Cortex of kidney (tissue), 1 donor: ENCODE measurements around the gene EPB41.
"Not testable (repeated sequence)": the region's sequence is repeated elsewhere in the genome, so short reads cannot be mapped to it uniquely, and the experiment has no call there.

Experiments
- DNase-seq: peaks from one replicate; lab custom pipeline; 2025; lab: John Stamatoyannopoulos, UW

The EPB41 gene

GRCh38 chr1:29112705-29113412 is 198.5 kb downstream of the EPB41 start:
- no peak for DNase-seq

GRCh38 chr1:29113413-29114117 is 199.2 kb downstream of the EPB41 start:
- no peak for DNase-seq

- DNase-seq, result no peak
These were observed 200.3 kb downstream of the EPB41 start for GRCh38 chr1:29114654-29115053.

- DNase-seq, result no peak
These were observed 203.0 kb downstream of the EPB41 start for GRCh38 chr1:29117381-29117780.

- no peak for DNase-seq
These were observed 205.0 kb downstream of the EPB41 start for GRCh38 chr1:29119121-29119929.

GRCh38 chr1:29120367-29120766 is 206.0 kb downstream of the EPB41 start:
- no peak for DNase-seq

- DNase-seq, result no peak
These were observed 206.6 kb downstream of the EPB41 start for GRCh38 chr1:29120947-29121485.

GRCh38 chr1:29121516-29121935 is 207.2 kb downstream of the EPB41 start:
- DNase-seq, result no peak

GRCh38 chr1:29121936-29122681 is 207.7 kb downstream of the EPB41 start:
- no peak for DNase-seq

GRCh38 chr1:29122682-29123052 is 208.3 kb downstream of the EPB41 start:
- no peak for DNase-seq

- DNase-seq, result no peak
These were observed 208.9 kb downstream of the EPB41 start for GRCh38 chr1:29123053-29123886.

GRCh38 chr1:29123887-29124365 is 209.6 kb downstream of the EPB41 start, which contains the start of gene TMEM200B:
TSS of gene TMEM200B (minus strand) at chr1:29123903. CDS start at chr1:29121828, 2,075 bp downstream.
- DNase-seq, result no peak

GRCh38 chr1:29124366-29125236 is 210.2 kb downstream of the EPB41 start:
- no peak for DNase-seq

GRCh38 chr1:29125237-29125641 is 210.9 kb downstream of the EPB41 start:
- no peak for DNase-seq

- no peak for DNase-seq
These were observed 211.4 kb downstream of the EPB41 start for GRCh38 chr1:29125788-29126187.

GRCh38 chr1:29126198-29126597 is 211.8 kb downstream of the EPB41 start:
- DNase-seq, result no peak

- no peak for DNase-seq
These were observed 214.4 kb downstream of the EPB41 start for GRCh38 chr1:29128739-29129138.

GRCh38 chr1:29129916-29130315 is 215.5 kb downstream of the EPB41 start:
- DNase-seq, result no peak

GRCh38 chr1:29131056-29131455 is 216.7 kb downstream of the EPB41 start:
- DNase-seq, result not testable (repeated sequence)
